NCI-H748 (cell line): ENCODE measurements around the gene ZMAT2.
"Not testable (repeated sequence)": the region's sequence is repeated elsewhere in the genome, so short reads cannot be mapped to it uniquely, and the experiment has no call there.

Experiments used
- DNase-seq: peaks from one replicate; lab custom pipeline; 2025; ENCODE audit not compliant: unreplicated experiment; lab: John Stamatoyannopoulos, UW

Gene ZMAT2

DNA sequence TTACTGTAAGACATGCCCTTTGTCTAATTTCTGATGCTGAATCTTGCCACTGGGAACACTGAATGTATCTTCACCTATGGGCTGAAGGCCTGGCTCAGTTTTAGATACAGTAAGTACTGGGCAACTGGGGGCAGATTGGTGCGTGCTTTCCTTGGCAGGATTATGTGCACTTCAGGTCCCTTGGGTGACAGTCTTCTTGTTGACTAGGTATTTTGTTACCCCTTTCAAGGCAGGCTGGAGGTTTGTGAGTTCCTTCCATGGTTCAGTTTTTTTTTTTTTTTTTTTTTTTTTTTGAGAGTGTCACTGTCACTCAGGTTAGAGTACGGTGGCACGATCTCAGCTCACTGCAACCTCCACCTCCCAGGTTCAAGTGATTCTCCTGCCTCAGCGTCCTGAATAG, 7.6 kb downstream of the ZMAT2 start:
- DNase-seq: no peak

DNA sequence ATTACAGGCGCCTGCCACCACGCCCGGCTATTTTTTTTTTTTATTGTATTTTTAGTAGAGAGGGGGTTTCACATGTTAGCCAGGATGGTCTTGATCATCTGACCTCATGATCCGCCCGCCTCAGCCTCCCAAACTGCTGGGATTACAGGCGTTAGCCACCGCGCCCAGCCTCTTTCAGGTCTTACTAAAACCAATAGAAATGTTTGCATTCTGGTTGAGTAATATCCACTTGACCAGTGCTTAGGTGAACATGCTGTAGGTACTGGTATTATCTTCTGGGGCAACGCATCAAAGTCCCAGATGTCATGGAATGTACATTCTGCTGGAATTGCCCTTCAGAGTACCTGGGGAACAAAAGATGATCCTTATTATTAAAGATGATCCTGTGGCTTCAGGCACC, 8.5 kb downstream of the ZMAT2 start:
- DNase-seq: peak; percentile 7

DNA sequence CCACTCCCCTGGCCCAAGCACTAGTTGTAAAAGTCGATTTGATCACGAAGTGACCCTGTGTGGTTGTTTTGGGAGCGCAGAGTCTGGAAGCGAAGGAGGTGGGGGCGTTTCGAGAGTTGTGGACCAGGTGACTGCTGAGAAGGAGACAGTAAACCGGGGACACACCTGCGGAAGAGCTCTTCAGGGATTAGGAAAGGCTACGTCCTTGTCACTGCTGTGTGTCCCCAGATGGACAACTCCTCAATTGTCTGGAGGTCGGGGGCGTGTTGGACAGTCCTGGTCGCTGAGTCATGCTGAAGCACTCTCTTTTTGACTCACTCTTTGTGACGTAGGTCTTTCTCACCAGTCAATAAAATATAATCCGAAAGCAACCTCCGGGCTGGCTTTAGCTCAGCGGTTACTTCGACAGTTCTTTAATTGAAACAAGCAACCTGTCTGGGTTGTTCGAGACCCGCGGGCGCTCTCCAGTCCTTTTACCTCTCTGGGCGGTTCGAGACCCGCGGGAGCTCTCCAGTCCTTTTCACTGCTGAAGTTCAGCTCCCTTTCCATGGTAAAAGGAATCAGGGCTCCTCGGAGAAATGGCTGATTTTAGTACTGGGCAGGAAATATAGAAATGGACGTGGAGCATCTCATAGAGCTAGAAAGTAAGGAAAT, 10.8 kb downstream of the ZMAT2 start:
- peak; percentile 94 for DNase-seq

DNA sequence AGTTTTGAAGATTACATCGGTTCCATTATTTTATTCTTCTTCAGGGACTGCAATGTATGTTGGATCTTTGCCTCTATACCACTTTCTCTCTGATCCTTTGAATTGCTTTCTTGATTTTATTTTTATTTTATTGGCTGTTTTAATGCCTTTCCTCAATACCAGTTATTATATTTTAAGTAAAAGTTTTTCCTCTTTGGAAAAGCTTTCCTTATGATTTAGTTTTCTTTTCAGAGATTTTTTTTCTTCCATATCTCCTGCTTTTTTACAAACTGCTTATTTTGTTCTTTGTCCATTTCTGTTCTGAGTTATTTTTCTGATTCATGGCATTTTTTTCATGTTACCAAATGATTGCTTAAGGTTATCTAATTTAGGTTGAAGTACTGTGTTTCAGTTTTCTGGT, 11.5 kb downstream of the ZMAT2 start:
- DNase-seq: no peak

DNA sequence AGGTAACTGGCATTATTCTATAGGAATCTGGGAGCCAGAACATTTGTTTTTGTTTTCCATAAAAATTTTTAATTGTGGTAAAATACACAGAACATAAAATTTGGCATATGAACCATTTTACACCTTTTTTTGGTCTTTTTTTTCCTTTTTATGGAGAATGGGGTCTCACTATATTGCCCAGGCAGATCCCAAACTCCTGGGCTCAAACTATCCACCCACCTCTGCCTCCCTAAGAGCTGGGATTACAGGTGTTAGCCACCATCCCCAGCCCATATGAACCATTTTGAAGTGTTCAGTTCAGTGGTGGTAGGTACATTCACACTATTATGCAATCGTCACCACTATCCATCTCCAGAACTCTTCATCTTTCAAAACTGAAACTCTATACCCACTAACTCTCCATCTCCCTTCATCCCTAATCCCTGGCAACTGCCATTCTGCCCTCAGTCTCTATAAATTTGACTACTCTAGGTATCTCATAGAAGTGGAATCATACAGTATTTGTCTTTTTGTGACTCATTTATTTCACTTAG, 13.4 kb downstream of the ZMAT2 start:
- no peak for DNase-seq

DNA sequence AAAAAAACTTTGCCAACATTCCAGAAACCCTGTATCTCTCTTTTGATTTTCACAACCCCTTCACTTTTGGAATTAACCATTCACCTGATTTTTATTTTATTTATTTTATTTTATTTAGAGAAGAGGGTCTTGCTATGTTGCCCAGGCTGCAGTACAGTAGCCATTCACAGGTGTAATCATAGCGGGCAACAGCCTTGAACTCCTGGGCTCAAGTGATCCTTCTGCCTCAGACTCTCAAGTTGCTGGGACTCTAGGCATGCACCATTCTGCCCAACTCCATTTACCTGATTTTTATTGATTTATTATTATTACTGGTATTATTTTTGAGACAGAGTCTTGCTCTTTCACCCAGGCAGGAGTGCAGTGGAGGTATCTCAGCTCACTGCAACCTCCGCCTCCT, 16.0 kb downstream of the ZMAT2 start:
- DNase-seq: not testable (repeated sequence)

DNA sequence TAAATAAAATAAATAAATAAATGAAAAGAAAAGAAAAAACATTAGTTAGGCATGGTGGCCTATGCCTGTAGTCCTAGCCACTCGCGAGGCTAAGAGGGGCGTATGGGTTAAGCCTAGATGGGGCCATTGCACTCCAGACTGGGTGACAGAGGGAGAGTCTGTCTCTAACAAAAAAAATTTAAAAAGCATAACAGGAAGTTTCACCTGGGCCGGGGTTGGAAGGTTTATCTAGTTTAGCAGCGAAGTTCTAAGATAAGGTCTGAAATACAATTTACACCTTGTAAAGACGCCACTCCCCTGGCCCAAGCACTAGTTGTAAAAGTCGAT, 18.0 kb downstream of the ZMAT2 start:
- no peak for DNase-seq

DNA sequence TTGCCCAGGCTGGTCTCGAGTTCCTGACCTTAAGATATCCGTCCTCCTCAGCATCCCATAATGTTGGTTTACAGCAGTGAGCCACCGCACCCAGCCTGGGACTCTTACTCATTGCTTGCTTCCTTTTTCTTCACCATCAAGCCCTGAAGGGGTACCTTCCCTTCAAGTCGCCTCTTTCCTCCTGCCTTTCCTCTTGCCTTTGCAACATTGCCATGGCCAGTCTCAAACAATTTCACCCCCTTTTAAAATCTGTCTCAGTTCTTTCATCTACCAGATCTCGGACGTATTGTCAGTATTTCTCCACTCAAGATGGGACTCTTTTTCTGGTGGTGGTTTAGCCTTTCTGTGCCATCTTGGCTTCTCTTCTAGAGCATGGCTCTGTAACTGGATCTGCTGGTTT, 20.5 kb downstream of the ZMAT2 start:
- not testable (repeated sequence) for DNase-seq

DNA sequence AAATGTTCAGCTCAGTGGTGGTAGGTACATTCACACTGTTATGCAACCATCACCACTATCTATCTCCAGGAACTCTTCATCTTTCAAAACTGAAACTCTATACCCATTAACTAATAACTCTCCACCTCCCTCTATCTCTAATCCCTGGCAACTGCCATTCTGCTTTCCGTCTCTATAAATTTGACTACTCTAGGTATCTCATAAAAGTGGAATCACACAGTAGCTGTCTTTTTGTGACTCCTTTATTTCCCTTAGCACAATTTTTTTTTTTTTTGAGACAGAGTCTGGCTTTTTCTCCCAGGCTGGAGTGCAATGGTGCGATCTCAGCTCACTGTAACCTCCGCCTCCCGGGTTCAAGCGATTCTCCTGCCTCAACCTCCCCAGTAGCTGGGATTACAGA, 21.1 kb downstream of the ZMAT2 start:
- DNase-seq: not testable (repeated sequence)

DNA sequence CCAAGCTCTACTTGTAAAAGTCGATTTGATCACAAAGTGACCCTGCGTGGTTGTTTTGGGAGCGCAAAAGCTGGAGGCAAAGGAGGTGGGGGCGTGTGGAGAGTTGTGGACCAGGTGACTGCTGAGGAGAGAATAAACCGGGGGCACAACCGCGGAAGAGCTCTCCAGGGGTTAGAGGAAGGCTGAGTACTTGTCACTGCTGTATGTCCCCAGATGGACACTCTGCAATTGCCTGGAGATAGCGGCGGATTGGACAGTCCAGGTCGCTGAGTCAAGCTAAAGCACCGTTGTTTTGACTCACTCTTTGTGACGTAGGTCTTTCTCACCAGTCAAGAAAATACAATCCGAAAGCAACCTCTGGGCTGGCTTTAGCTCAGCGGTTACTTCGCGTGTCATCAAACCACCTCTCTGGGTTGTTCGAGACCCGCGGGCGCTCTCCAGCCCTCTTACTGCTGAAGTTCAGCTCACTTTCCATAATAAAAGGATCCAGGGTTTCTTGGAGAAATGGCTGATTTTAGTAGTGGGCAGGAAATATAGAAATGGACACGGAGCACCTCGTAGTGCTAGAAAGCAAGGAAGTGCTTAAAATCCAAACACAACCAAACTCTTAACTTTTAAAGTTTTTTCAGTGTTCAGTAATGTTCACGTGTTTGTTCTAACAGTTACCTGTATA, 25.7 kb downstream of the ZMAT2 start:
- DNase-seq: peak; percentile 94

DNA sequence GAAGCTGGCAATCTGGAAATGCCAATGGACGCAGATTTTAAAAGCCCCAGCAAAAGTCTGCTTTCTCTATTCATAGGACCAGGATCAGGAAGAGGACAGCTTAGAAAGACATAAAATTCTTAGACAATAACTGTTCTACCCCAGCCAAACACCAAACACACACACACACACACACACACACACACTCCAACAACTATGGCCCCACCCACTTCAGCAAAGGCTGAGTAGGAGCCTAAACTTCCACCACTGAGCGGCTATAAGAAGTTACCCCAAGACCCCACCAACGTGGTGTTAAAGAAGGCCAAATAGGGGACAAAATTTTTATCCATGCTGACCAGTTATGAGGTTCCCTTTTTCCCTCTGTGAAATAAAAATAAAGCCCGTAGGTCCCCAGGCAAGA, 32.9 kb downstream of the ZMAT2 start:
- DNase-seq: no peak

DNA sequence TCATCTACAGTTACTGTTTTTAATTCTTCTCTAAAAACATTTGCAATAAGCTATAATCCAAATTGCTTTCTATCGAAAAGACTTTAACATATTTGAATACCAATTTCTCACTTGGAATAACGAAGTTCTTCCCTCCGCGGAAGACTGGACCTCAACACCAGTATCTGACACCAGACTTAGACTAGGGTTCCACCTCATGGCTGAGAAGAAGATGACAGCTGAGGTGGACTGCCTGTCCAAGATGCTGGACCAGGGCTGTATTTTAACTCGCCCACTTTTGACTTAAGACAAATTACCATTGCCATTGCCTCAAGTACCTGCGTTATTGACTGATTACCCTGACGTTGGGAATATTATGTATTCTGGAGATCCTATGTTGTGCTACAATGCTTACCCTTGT, 34.1 kb downstream of the ZMAT2 start:
- DNase-seq: peak; percentile 6

DNA sequence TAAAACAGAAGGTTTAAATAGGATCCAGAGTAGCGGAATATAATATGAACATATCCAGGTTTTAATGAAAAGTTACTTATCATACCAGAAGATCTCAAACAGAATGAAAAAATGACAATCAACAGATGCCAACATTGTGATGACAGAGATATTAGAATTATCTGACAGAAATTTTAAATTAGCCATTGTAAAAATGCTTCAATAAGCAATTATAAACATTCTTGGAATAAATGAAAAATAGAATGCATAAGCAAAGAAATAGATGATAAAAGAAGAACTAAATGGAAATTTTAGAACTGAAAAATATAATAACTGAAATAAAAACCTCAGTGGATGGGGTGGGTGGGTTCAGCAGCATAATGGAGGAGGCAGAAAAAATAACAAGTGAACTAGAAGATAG, 37.2 kb downstream of the ZMAT2 start:
- DNase-seq: no peak

DNA sequence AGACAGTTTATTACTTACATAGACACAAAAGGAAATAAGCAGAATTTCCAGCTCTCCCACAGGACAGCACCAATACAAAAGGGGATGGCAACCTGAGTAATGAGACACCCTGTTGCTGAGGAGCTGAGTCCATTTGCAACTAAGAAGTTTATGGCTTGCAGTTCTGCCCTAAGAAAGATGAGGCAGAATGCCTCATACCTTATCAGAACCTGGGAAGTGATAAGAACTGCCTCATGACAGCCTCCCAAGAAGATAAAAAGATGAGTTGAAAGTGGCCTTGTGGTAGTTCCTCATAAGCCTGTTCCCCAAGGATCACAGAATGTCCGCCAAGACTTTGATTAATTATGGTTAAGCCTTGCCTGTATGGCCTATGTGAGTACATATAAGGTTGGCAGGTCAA, 41.7 kb downstream of the ZMAT2 start:
- DNase-seq: no peak

DNA sequence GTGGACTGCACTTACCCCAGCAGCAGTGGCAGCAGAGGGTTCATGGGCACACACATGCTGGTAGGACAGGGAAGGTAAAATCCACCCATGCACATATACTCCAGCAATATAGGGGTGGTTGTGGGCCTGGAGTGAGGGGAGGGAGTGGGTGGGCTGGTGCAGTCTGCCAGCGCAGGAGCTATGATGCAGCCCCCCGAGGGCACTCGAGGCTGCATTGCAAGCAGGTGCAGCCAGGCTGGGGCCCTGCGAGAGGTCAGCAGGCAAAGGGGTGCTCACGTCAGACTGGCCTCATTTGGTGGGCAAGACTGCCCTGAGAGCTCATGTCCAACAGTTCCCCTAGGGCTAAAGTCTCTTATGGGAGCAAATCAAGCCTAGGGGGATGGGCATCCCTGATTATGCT, 53.3 kb downstream of the ZMAT2 start:
- DNase-seq: no peak
